ENCODE results near the gene USP10.
"Not testable (repeated sequence)": the region's sequence is repeated elsewhere in the genome, so short reads cannot be mapped to it uniquely, and the experiment has no call there.

Gene USP10

DNA sequence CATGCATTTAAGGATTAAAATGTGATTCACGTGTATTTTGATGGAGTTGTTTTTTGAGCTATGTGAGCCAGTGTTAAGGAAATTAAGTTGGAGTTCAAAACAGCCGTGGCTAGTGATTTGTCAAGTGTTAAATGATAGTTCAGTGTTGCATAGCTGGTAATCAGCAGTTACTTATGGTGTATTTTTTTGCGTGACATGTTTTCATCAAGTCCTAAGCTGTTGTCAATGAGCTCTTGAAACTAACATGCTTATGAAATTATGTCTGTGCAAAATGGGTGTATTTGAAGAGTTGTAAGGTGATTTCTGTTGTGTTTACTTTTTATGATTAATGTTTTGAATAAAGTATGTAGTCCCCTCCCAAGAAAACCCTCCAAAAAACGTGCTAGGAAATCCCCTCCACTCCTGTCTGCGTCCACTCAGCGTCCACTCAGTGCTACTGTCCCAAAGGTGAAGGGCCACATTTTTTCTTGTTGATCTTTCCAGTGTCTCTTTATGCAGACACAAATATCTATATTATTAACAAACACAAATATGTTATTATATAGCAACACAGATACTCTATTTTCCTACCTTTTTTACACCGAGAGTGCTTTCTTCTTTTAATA is 30.0 kb downstream of the USP10 start:
- DNase-seq = no peak

GRCh38 chr16:84730406-84731106 is 30.8 kb downstream of the USP10 start:
- no peak for DNase-seq

GRCh38 chr16:84732332-84732673 is 32.5 kb downstream of the USP10 start:
- DNase-seq = not testable (repeated sequence)

DNA sequence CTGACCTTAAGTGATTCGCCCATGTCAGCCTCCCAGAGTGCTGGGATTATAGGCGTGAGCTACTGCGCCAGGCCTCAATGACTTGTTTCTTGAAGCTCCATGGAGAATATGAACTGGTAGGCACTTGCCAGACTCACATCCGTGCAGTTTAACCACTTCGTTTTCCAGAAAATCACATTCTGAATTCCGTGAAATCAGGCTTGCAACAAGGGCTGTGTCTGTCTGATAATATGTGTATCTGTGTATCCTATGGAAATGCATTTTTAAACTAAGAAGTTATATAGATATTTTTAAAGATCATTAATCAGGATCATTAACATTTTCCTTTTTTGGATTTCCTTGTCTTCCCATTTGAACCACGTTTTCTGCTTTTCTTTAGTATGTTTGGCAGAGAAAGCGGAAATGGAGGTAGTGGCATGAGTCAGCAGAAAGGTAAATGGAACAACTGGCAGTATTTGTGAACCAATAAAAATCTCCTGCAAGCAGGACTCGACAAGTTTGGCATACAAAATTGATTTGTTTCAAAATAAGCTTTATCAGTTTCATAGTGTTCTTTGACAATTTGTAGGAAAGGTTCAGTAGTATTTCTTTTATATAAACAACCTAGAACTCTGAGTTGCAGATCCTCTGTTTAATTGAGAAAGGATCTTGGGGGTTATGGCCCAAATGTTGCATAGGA is 33.0 kb downstream of the USP10 start:
- DNase-seq = no peak

DNA sequence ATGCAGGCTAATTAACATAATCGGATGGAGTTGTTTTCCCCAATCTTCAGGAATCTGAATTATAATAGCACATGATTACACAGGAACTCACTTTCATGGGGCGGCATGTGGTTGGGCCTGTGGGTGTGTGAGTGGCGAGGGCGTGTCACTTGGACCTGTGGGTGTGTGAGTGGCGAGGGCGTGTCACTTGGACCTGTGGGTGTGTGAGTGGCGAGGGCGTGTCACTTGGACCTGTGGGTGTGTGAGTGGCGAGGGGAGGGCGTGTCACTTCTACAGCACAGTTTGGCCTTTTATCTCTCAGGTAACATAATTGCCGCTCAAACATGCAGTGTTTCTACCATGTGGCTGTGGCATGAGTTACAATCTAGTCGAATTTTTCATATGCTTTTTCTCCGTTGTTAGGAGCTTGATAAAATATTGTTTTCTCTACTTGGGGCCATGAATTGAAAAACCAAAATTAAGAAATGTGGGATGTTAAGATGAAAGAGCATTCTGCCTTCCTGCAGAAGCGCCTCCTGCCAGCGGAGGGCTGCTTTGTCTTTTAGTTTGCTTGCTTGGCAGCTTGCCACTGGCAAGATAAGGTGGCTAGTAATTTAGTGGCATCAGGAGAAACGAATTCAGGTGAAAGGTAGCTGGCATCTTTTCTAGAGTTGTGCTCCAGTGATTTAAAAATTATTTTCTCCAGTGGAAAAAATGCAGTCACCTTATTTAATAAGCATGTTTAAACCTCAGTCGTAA is 36.2 kb downstream of the USP10 start:
- DNase-seq = no peak

DNA sequence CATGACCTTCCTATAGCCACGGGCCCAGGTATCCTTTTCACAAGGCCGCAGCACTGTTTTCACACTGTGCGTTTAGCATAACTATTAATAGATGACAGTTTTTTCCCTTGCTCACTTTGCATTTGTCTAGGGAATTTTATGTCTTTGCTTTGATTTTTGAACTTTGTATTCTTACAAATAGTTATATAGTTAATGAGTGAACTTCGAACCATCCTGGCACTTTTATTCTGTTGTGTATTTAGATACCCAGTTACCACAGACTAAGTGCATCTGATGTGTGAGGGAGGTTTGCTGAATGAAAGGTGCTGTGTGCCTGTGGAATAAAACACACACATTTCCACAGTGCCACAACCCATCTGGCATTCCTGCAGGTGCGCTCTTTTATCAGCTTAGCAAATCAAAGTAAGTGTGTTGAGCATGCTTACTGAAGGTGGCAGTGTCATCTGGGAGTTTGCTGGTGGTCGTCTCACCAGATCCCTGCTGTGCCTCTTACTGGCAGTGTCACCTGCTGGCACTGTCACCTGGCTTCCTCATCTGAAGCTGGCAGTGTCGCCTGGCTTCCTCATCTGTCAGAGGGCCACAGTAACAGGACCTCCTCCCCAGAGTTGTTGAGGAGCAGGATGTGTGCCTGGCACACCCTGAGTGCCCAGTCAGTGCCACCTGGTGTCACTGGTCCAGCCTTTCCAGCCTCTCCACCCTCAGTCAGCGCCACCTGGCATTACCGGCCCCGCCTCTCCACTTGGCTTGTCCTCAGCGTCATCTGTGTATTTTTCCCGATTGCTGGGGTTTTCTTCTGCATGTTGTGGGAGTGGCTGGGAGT is 37.6 kb downstream of the USP10 start:
- DNase-seq = no peak

- peak; percentile 18 for DNase-seq
Measured at GRCh38 chr16:84738255-84739038, 38.6 kb downstream of the USP10 start.

GRCh38 chr16:84739349-84740124 is 39.7 kb downstream of the USP10 start:
- DNase-seq = no peak

DNA sequence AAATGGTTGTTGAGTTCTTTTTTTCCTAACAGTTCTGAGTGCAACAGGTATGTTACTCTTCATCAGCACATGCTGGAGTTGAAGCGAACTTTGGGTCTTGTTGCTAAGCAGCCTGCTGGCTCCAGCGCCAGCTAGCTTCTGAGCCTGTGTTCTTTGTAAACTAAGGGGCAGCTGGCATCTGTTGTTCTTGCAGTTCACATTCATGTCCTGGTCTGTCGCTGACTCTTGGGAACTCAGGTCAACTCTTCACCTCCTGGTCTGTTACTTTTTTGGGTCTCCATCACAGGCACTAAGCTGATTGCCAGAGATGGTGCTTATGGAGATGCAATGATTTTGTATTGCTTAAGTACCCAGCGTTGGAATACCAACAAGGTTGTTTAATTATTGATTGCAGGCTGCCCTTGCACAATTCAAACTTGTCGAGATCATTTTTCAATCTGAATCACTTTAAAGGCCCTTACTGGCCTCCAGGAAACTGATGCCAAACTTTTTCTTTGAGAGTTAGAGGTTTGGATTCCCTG is 40.9 kb downstream of the USP10 start:
- DNase-seq = no peak

- DNase-seq = no peak
Measured at GRCh38 chr16:84741340-84741830, 41.6 kb downstream of the USP10 start.

GRCh38 chr16:84742641-84743092 is 42.9 kb downstream of the USP10 start:
- DNase-seq = no peak

GRCh38 chr16:84746231-84746630 is 46.4 kb downstream of the USP10 start:
- no peak for DNase-seq

GRCh38 chr16:84746875-84747274 is 47.1 kb downstream of the USP10 start:
- no peak for DNase-seq

DNA sequence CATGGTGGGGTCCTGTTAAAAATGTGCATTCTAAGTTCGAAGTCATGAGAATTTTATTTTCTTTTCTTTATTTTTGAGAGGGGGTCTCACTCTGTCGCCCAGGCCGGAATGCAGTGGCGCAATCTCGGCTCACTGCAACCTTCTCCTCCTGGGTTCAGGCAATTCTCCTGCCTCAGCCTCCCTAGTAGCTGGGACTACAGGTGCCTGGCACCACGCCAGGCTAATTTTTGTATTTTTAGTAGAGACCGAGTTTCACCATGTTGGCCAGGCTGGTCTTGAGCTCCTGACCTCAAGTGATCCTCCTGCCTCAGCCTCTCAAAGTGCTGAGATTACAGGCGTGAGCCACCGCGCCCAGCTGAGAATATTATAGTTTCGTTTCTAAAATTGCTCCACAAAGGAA is 48.4 kb downstream of the USP10 start:
- DNase-seq = not testable (repeated sequence)

DNA sequence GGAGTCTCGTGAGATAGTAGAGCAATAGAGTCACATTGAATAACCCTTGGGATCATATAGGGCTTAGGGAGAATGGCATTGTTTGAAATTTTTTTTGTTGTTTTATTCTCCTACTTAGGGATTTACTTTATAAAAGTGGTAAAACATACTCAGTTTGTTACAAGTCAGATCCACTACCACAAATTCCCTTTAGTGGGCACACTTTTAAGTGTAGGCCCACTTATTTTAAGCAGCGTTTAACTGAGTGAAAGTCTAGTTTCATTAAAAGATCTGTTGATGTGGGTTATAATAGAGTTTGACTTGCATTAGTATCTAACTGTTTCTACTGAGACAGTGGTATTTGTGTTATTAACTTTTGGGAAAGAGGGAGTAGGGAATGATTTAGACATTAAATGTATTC is 49.3 kb downstream of the USP10 start:
- no peak for DNase-seq

DNA sequence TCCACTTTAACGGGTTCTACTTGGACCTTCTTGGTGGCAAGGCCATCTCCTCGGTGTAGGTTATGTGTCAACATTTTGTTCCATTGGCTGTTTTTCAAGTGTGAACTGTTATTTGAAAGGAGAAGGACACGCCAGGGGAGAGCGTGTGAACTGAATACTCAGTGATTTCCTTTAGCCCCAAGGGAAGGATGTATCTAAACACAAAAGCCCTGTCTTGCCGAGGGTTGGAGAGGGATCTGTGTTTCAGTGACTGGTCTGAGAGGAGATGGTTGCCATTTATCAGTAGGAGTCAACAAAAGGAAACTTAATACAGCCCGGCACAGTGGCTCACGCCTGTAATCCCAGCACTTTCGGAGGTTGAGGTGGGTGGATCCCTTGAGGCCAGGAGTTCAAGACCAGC is 50.0 kb downstream of the USP10 start:
- no peak for DNase-seq

DNA sequence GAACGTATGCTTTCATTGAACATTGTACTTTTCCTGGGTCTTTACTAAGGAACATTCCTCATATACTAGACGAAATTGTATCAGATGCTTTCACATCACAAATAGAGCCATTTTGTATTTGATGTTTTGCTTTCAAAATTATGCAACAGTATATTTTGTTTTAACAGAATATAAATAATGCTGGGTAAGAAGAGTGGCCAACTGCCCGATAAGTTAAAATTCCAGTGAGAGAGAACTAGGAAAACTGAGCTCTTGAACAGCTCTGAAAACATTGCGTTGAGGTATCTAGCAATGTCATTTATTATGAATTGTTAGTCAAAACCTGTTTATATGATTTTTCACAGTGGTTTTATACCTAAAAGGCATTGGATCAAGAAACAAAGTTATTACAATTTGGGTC is 50.8 kb downstream of the USP10 start:
- DNase-seq = no peak

- DNase-seq = no peak
Measured at GRCh38 chr16:84751241-84751640, 51.4 kb downstream of the USP10 start.

- DNase-seq = no peak
Measured at GRCh38 chr16:84751947-84752346, 52.1 kb downstream of the USP10 start.

DNA sequence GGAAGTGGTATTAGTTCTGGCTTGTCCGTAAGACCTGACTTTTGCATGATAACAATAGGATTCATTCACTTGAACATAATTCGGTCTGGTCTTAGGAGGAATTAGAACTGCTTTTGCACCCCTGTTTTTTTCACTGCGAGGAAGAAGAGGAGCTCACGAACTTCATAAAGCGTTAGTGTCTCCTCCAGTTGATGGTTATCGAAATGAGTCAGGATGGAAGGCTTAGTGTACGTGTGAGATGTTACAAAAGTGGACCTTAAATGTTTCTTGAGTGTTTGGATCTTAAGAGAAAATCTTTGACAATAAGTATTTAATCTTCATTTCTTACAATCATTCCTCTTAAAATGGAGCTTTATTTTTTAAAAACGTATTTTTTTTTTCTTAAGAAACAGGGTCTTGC is 52.8 kb downstream of the USP10 start:
- DNase-seq = no peak

All from NCI-H1048 (cell line).